GM08714 (cell line): ENCODE data around the gene PRR12.

Source experiments
- H3K4me3 ChIP-seq: fragments of 200-500 bp; sonication (Bioruptor generic); 2 replicates; pipeline ENCODE4 v1.5.1; 2014; ENCODE audit warnings: mild to moderate bottlenecking, low read length, inconsistent platforms
- ZNF274 ChIP-seq: IDR thresholded peaks from 2 replicates; pipeline ENCODE4 v1.6.1; 2012; ENCODE audit warnings: mild to moderate bottlenecking, low read depth, low read length

The PRR12 gene

DNA sequence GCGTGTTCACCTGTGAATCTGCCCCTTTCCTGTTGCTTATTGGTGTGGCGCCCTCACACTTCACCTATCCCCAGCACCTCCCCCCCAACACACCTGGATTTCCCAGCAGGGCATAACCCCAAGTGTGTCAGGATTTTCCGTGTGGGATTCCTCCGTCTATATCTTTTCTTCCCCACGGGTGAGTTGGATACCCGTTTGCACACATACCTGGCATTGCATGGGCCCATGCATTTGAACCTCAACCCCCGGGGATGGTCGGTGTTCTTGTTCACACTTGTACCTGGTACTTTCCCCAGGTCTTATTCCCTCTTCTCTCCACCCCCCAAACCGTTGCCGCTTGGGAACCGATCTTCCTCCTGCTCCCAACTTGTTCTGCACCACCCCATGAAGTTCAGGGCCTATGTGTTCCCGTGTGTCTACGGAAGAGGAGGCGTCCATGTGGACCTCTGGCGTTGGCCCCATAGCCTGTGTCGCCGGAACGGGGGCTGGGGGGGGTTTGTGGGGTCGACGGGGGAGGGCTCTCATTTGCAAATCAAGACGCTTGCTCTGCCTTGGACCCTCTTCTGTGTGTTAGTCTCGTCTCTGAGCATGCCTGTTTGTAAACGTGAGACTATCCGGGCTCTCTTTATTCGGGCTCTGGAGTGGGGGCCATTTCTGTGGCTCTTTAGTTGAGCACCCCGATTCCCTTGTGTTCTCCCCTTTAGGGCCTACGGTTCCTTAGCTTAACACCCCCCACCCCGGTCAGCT is 1.7 kb downstream of the PRR12 start:
- peak overlapping the region; percentile 86 for H3K4me3 ChIP-seq
- no peak for TF ChIP-seq ZNF274

DNA sequence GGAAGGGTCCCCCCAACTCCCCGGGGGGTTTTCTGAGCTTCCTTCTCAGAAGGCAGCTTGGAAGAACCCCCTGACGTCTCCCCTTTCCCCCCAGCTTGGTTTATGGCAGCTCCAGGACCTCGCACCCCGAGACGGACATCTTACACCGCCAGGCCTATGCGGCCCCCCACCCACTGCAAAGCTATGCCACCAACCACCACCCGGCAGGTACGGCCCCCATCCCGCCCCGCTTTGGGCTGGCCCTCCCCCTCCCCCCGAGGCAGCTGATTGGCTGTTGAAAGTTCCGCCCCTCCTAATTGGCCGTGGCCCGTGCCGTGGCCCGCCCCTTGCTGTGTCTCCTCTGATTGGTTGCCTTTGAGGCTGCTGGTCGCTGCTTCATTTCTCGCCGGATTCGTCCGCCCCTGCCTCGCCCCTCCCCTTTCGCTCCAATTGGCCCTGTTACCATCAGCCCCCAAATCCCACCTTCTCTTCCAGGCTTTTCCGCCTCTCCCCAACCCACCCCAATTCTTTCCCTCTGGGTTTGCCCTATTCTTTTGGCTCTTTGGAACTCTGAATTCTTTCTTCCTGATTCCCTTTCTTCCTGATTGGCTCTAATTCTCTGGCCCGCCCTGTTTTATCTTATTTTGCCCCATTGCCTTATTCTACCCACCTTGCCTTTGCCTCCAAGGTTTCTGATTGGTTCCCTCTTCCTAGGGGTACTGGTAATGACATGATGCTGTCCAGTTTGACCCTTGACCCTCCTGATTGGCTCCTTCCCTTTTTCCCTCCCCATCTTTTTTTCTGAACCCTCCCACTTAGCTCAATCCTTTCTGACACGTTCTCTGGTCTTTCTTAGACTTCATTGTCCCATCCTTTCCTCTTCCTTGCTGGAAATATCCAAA is 2.5 kb downstream of the PRR12 start:
- H3K4me3 ChIP-seq, result peak overlapping the region; percentile 86
- no peak for TF ChIP-seq ZNF274

DNA sequence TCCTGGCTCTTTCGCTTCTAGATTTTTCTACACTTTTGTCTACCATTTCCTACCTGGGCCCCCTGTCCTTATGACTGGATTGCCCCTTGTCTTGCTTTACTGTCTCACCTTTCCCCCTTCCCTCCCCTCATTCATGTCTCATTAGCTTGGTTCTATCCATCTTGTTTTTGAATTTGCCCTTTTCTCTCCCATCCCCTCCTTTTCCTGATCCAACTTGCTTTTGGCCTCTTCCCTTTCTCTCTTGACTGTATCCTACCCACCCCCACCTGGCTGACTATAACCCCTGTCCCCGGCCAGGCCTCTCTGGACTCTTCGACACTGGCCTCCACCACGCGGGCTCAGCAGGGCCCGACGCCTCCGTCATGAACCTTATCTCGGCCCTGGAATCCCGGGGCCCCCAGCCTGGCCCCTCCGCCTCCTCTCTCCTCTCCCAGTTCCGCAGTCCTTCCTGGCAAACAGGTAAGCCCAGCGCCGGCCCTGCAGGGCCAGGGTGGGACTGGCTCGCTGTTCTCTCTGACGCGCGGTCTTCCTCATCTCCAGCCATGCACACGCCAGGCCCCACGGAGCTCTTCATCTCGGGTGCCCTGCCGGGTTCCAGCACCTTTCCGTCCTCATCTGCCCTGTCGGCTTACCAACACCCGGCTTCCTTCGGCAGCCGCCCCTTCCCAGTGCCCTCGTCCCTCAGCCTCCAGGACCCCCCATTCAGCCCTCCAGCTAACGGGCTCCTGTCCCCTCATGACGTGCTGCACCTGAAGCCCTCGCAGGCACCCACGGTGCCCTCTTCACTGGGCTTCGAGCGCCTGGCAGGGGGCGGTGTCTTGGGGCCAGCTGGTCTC is 3.4 kb downstream of the PRR12 start:
- H3K4me3 ChIP-seq, result no peak overlapping the region

DNA sequence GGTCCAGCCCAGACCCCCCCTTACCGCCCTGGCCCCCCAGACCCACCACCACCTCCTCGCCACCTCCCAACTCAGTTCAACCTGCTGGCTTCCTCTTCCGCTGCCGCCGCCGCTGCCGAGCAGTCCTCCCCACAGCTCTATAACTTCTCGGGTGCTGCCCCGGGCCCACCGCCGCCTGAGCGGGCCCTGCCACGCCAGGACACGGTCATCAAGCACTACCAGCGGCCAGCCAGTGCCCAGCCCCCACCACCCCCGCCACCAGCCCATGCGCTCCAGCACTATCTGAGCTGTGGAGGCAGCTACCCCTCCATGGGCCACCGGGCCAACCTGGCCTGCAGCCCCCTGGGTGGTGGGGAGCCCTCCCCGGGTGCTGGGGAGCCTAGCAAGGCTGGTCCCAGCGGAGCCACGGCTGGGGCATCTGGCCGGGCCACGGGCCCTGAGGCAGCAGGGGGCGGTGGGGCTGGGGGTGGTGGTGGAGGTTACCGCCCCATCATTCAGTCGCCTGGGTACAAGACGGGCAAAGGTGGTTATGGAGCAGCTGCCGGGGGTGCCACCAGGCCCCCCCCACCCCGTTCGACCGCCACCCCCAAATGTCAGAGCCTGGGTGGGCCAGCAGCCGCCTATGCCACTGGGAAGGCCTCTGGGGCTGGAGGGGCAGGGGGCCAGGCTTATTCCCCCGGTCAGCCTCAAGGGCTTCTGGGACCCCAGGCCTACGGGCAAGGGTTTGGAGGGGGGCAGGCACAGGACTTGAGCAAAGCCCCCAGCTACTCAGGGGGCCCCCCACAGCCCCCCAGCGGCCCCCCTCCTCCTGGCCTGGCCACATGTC is 4.2 kb downstream of the PRR12 start:
- no peak overlapping the region for H3K4me3 ChIP-seq
- TF ChIP-seq ZNF274, result no peak

More for the DNA sequence above, 3.4 kb downstream of the PRR12 start:
- no peak for TF ChIP-seq ZNF274

DNA sequence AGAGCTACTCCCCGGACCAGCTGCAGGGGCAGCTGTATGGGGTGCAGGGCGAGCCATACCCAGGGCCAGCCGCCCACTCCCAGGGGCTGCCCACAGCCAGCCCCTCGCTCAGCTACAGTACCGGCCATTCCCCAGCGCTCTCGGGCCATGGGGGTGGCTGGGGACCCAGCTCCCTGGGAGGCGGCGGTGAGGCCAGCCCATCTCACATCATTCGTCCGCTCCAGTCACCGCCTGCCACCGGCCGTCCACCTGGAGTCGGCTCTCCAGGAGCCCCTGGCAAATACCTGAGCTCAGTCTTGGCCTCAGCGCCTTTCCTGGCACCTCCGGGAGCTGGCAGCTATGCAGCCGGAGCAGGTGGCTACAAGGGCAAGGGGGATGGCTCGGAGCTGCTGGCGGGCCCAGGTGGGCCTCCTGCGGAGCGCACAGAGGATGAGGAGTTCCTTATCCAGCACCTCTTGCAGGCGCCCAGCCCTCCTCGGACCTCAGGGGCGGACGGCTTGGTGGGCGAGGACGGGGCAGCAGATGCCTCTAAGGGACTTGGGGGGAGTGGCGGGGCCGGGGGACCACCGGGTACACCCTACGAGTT is 4.9 kb downstream of the PRR12 start:
- TF ChIP-seq ZNF274, result no peak
- no peak overlapping the region for H3K4me3 ChIP-seq

DNA sequence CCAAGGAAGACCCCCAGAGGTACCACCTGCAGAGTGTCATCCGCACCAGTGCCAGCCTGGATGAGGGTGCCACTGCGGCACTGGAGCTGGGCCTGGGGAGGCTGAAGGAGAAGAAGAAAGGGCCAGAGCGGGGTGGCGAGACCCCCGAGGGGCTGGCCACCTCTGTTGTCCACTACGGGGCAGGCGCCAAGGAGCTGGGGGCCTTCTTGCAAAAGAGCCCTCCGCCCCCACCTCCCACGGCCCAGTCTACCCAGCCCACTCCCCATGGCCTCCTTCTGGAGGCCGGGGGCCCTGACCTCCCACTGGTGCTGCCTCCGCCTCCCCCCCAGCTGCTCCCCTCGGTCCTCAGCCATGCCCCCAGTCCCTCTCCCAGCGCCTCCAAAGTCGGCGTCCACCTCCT is 5.4 kb downstream of the PRR12 start:
- no peak overlapping the region for H3K4me3 ChIP-seq
- TF ChIP-seq ZNF274, result no peak

DNA sequence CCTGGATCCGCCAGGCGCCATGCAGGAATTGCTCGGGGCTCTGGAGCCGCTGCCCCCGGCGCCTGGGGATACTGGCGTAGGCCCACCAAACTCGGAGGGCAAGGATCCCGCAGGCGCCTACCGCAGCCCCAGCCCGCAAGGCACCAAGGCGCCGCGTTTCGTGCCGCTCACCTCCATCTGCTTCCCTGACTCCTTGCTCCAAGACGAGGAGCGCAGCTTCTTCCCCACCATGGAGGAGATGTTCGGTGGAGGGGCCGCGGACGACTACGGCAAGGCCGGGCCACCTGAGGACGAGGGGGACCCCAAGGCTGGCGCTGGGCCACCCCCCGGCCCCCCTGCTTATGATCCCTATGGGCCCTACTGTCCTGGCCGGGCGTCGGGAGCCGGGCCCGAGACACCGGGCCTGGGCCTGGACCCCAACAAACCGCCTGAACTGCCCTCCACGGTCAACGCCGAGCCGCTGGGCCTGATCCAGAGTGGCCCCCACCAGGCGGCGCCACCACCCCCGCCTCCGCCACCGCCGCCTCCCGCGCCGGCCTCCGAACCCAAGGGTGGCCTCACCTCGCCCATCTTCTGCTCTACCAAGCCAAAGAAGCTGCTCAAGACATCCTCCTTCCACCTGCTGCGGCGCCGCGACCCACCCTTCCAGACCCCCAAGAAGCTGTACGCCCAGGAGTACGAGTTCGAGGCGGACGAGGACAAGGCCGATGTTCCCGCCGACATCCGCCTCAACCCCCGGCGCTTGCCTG is 6.1 kb downstream of the PRR12 start:
- TF ChIP-seq ZNF274, result no peak
- H3K4me3 ChIP-seq, result no peak overlapping the region

DNA sequence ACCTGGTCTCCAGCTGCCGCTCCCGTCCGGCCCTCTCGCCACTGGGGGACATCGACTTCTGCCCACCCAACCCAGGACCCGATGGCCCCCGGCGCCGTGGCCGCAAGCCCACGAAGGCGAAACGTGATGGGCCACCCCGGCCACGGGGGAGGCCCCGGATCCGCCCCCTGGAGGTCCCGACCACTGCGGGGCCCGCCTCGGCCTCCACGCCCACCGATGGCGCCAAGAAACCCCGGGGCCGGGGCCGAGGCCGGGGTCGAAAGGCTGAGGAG is 6.7 kb downstream of the PRR12 start:
- no peak overlapping the region for H3K4me3 ChIP-seq
- no peak for TF ChIP-seq ZNF274

DNA sequence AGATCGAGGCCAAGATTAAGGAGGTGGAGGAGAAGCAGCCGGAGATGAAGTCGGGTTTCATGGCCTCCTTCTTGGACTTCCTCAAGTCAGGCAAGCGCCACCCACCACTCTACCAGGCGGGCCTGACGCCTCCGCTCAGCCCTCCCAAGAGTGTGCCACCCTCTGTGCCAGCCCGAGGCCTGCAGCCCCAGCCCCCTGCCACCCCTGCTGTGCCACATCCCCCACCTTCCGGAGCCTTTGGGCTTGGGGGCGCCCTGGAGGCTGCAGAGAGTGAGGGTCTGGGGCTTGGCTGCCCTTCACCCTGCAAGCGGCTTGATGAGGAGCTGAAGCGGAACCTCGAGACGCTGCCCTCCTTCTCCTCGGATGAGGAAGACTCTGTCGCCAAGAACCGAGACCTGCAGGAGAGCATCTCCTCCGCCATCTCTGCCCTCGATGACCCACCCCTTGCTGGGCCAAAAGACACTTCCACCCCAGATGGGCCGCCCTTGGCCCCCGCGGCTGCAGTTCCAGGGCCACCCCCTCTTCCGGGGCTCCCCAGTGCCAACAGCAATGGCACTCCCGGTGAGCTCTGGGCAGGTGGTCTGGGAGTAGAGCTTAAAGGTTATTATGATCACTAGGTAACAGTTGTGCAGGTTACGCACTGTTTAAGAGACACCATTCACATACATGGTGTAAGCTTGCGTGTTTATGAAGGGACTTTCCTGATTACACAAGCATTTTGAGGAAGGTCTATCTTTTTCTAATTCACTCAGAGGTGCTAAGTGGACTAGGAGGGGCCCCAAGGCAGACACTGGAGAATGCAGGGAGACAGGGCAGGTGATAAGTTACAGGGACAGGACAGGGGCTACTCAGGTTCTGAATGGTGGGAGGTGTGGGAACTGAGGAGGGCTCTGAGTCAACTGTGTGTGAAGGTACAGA is 8.7 kb downstream of the PRR12 start:
- H3K4me3 ChIP-seq, result no peak overlapping the region

DNA sequence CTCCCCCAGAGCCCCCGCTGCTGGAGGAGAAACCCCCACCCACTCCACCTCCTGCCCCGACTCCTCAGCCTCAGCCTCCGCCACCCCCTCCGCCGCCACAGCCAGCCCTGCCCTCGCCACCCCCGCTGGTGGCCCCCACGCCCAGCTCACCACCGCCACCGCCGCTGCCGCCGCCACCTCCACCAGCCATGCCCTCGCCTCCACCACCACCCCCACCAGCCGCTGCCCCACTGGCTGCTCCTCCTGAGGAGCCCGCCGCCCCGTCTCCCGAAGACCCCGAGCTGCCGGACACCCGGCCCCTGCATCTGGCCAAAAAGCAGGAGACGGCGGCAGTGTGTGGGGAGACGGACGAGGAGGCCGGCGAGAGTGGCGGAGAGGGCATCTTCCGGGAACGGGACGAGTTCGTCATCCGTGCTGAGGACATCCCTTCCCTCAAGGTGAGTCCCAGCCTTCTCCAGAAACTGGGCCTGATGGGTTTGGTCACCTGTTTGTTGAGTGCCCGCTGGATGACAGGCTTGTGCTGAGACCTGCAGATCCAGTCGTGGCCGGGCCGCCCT is 10.6 kb downstream of the PRR12 start:
- TF ChIP-seq ZNF274, result no peak
- no peak overlapping the region for H3K4me3 ChIP-seq

More for the DNA sequence above, 8.7 kb downstream of the PRR12 start:
- TF ChIP-seq ZNF274, result no peak

DNA sequence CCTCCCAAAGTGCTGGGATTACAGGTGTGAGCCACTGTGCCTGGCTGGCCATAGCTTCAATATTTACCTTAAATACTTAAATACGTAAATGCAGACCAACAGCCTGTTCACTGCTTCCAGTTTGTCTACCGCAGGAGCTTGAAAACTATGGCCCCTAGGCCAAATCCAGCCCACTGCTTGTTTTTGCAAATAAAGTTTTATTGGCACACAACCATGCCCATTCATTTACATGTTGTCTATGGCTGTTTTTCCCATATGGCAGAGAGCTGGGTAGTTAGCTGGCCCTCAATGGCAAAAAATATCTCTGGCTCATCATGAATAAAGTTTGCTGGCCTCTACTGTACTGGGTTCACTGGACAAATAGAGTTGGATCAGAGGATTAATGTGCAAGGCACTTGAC is 11.8 kb downstream of the PRR12 start:
- no peak overlapping the region for H3K4me3 ChIP-seq
- TF ChIP-seq ZNF274, result no peak

DNA sequence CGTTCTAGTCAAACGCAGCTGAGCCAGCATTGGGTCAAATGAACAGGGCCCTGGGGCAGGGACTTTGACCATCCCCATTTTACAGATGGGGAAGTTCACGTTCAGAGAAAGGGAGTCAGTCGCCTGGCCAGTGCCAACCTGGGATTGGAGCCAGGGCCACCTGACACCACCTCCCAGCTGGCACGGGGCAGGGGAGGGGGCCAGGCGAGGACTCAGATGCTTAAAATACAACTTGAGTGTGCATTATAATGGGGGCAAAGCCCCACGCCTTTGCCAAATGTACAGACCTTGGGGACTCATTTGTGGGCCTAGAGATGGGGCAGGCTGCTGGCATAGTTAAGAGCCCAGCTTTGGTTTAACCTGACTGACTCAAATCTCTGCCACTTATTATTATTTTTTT is 14.6 kb downstream of the PRR12 start:
- H3K4me3 ChIP-seq, result no peak overlapping the region
- TF ChIP-seq ZNF274, result no peak
